Measurements from ENCODE around the gene SUSD1.
"Not testable (repeated sequence)": the region's sequence is repeated elsewhere in the genome, so short reads cannot be mapped to it uniquely, and the experiment has no call there.

Gene SUSD1

DNA sequence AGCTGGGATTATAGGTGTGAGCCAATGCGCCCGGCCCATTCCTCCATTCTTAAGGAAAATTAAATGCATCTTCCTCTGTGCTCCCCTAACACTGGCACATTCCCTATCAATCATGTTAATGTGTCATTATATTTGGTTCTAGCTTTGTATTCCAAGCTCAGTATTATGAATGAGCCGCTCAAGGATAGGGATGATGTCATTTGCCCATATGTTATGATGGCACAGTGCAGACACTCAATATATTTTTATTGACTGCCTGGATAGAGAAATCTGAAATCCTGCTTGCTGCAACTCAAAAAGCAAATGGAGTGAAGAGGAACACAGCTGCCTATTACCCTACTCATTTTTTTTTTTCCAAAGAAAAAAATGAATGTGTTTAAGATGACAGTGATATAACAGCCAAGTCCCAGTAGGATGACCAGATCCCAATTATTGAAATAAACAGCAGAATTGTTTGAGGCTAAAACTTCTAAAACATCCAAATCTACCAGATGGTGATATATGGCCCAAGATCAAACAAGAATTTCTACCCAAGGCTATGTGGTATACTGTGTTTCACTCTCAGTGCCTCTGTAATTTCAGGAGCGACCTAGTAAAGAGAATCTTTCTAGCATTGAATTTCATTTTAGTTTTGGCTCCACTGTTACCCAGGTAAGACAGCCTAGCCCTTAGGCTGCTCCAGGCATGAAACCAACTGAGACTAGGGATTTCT is 16.3 kb downstream of the SUSD1 start:
- Mint-ChIP-seq H3K27me3 (no peaks in the 10 kb centered on the region), H3K4me1 (ENCODE audit: low read depth) (peaks cover 9% of the 10 kb centered on the region), H3K9me3 (no peaks in the 10 kb centered on the region), H3K36me3 (ENCODE audit: low read depth) (no peaks in the 10 kb centered on the region), H3K4me3 (no peak overlapping the region), H3K27ac (no peak overlapping the region)

DNA sequence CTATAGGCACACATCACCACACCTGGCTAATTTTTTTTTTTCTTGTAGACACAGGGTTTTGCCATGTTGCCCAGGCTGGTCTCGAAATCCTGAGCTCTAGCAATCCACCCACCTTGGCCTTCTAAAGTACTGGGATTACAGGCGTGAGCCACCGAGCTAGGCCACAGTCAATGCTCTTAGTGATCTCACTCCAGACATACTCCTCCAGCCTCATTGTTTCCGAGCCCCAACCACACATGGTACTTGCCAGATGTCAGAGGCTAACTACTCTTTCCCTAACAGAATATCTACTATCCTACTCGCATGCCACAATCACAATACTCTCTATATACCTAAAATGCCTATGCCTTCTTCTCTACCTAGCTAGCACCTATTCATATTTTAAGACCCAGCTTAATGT is 17.1 kb downstream of the SUSD1 start:
- H3K27ac Mint-ChIP-seq: no peak overlapping the region
- H3K4me1 Mint-ChIP-seq (ENCODE audit: low read depth): peaks cover 9% of the 10 kb centered on the region
- no peak overlapping the region for H3K4me3 Mint-ChIP-seq
- no peaks in the 10 kb centered on the region for H3K36me3 Mint-ChIP-seq (ENCODE audit: low read depth)
- no peaks in the 10 kb centered on the region for H3K27me3 Mint-ChIP-seq
- H3K9me3 Mint-ChIP-seq: no peaks in the 10 kb centered on the region

GRCh38 chr9:112157087-112157486 is 18.0 kb downstream of the SUSD1 start:
- Mint-ChIP-seq H3K36me3 (ENCODE audit: low read depth) (no peaks in the 10 kb centered on the region), H3K4me3 (no peak overlapping the region), H3K4me1 (ENCODE audit: low read depth) (peaks cover 5% of the 10 kb centered on the region), H3K27me3 (no peaks in the 10 kb centered on the region), H3K27ac (no peak overlapping the region), H3K9me3 (no peaks in the 10 kb centered on the region)

DNA sequence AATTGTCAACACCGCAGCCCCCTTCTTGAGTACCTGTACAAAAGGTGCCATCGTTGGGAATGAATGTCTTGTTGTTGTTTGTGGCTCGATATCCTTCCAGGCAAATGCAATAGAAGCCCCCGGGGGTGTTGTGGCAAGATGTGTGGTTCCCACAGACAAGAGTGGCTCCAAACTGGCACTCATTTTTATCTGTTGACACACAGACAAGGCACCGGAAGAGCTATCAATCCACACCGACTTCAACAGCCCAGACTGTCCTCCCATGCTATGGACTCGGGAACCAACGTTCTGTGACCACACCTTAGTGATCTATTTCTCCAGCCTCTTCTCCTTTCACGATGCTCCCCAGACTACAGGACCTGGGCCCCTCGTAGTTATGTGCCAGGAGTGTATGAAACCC is 25.9 kb downstream of the SUSD1 start:
- no peak overlapping the region for H3K4me3 Mint-ChIP-seq
- no peaks in the 10 kb centered on the region for H3K4me1 Mint-ChIP-seq (ENCODE audit: low read depth)
- H3K36me3 Mint-ChIP-seq (ENCODE audit: low read depth): no peaks in the 10 kb centered on the region
- H3K9me3 Mint-ChIP-seq: no peaks in the 10 kb centered on the region
- H3K27ac Mint-ChIP-seq: no peak overlapping the region
- H3K27me3 Mint-ChIP-seq: no peaks in the 10 kb centered on the region

GRCh38 chr9:112145886-112146285 is 29.2 kb downstream of the SUSD1 start:
- H3K36me3 Mint-ChIP-seq (ENCODE audit: low read depth): peaks cover 9% of the 10 kb centered on the region
- H3K9me3 Mint-ChIP-seq: no peaks in the 10 kb centered on the region
- no peak overlapping the region for H3K27ac Mint-ChIP-seq
- no peak overlapping the region for H3K4me3 Mint-ChIP-seq
- H3K4me1 Mint-ChIP-seq (ENCODE audit: low read depth): no peaks in the 10 kb centered on the region
- H3K27me3 Mint-ChIP-seq: no peaks in the 10 kb centered on the region

DNA sequence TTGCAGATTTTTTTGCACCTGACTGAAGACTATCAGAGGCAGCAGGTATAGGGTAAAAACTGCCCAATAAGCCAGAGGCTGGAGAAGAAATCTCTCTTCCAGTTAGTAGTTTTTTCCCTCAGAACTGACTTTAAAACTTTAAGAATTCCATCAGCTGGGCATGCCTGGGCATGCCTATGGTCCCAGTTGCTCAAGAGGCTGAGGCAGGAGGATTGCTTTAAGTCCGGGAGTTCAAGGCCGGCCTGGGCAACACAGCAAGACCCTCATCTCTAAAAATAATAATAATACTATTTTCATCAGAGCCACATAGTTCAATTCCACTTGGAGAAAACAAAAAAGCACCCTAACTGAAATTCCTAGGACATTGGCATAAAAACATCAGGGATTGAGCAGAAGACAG is 30.3 kb downstream of the SUSD1 start:
- Mint-ChIP-seq H3K27me3 (no peaks in the 10 kb centered on the region), H3K36me3 (ENCODE audit: low read depth) (peaks cover 9% of the 10 kb centered on the region), H3K27ac (no peak overlapping the region), H3K4me3 (no peak overlapping the region), H3K4me1 (ENCODE audit: low read depth) (no peaks in the 10 kb centered on the region), H3K9me3 (no peaks in the 10 kb centered on the region)

GRCh38 chr9:112142420-112142819 is 32.7 kb downstream of the SUSD1 start:
- Mint-ChIP-seq H3K9me3 (no peaks in the 10 kb centered on the region), H3K27ac (no peak overlapping the region), H3K27me3 (no peaks in the 10 kb centered on the region), H3K4me1 (ENCODE audit: low read depth) (no peaks in the 10 kb centered on the region), H3K36me3 (ENCODE audit: low read depth) (peaks cover 9% of the 10 kb centered on the region), H3K4me3 (no peak overlapping the region)

DNA sequence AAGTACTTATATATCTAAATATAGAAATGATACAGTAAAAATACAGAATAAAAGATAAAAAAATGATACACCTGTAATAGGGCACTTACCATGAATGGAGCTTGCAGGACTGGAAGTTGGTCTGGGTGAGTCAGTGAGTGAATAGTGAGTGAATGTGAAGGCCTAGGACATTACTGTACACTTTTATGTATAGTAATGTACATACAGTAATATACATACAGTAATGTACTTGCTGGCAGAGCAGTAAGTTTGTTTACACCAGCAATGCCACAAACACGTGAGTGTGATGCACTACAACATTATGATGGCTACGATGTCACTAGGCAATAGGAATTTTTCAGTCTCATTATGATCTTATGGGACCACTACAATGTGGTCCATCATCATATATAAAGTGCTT is 34.2 kb downstream of the SUSD1 start:
- Mint-ChIP-seq H3K36me3 (ENCODE audit: low read depth) (peaks cover 9% of the 10 kb centered on the region), H3K4me1 (ENCODE audit: low read depth) (no peaks in the 10 kb centered on the region), H3K27ac (no peak overlapping the region), H3K4me3 (no peak overlapping the region), H3K9me3 (no peaks in the 10 kb centered on the region), H3K27me3 (no peaks in the 10 kb centered on the region)

GRCh38 chr9:112137066-112137465 is 38.0 kb downstream of the SUSD1 start:
- H3K4me1 Mint-ChIP-seq (ENCODE audit: low read depth): peaks cover 9% of the 10 kb centered on the region
- H3K27ac Mint-ChIP-seq: no peak overlapping the region
- peaks cover 17% of the 10 kb centered on the region for H3K36me3 Mint-ChIP-seq (ENCODE audit: low read depth)
- H3K9me3 Mint-ChIP-seq: peaks cover 5% of the 10 kb centered on the region
- H3K4me3 Mint-ChIP-seq: no peak overlapping the region
- H3K27me3 Mint-ChIP-seq: no peaks in the 10 kb centered on the region

DNA sequence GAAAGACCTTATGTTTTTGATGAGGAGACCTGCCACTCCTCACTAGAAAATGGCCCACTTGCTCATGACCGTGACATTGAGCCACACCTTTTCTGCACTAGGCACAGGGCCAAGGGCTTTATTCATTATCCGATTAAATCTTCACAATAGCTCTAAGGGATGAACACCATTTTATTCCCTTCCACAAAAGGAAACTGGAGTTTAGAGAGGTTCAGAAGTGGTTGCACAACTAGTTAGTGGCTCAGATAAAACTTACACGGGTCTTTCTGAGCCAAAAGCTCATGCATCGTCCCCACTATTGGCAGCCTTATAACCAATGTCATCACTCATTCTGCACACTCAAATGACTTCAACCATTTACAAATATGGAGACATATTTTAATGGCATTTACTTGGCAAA is 39.4 kb downstream of the SUSD1 start:
- Mint-ChIP-seq H3K27ac (no peak overlapping the region), H3K36me3 (ENCODE audit: low read depth) (peaks cover 17% of the 10 kb centered on the region), H3K4me3 (no peak overlapping the region), H3K27me3 (no peaks in the 10 kb centered on the region), H3K9me3 (peaks cover 5% of the 10 kb centered on the region), H3K4me1 (ENCODE audit: low read depth) (peaks cover 9% of the 10 kb centered on the region)

DNA sequence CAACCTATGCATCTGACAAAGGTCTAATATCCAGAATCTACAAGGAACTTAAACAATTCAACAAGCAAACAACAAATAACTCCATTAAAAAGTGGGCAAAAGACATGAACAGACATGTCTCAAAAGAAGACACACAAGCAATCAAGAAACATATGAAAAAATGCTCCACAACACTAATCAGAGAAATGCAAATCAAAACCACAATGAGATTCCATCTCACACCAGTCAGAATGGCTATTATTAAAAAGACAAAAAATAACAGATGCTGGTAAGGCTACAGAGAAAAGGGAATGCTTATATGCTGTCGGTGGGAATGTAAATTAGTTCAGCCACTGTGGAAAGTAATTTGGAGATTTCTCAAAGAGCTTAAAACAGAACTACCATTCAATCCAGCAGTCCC is 41.3 kb downstream of the SUSD1 start:
- H3K27me3 Mint-ChIP-seq; H3K27ac Mint-ChIP-seq; H3K9me3 Mint-ChIP-seq; H3K4me3 Mint-ChIP-seq; H3K4me1 Mint-ChIP-seq (ENCODE audit: low read depth): not testable (repeated sequence)
- peaks cover 18% of the 10 kb centered on the region for H3K36me3 Mint-ChIP-seq (ENCODE audit: low read depth)

- H3K27me3 Mint-ChIP-seq: no peaks in the 10 kb centered on the region
- peaks cover 22% of the 10 kb centered on the region for H3K36me3 Mint-ChIP-seq (ENCODE audit: low read depth)
- no peak overlapping the region for H3K27ac Mint-ChIP-seq
- peaks cover 9% of the 10 kb centered on the region for H3K4me1 Mint-ChIP-seq (ENCODE audit: low read depth)
- no peak overlapping the region for H3K4me3 Mint-ChIP-seq
- H3K9me3 Mint-ChIP-seq: peaks cover 5% of the 10 kb centered on the region
These were observed 42.7 kb downstream of the SUSD1 start for GRCh38 chr9:112132356-112132755.

DNA sequence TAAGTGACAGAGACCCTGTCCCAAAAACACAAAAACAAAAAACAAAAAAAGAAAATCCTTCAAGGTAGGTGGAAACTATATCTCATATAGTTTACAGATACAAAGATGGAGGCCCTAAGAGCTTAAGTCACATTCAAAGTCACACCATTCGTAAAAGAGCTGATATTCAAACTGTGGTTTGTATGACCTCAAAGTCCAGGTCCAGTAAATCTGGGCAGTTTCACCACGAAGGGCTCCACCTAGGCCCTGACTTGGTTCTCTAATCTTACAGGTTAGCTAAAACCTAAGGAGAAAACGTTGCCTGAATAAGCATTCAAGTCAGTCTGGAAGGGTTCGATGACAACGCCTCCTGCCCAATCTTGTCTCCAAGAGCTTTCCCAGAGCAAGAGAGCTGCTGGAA is 44.1 kb downstream of the SUSD1 start:
- Mint-ChIP-seq H3K4me3 (no peak overlapping the region), H3K4me1 (ENCODE audit: low read depth) (peaks cover 9% of the 10 kb centered on the region), H3K36me3 (ENCODE audit: low read depth) (peaks cover 22% of the 10 kb centered on the region), H3K27me3 (no peaks in the 10 kb centered on the region), H3K9me3 (peaks cover 5% of the 10 kb centered on the region), H3K27ac (no peak overlapping the region)

GRCh38 chr9:112130347-112130746 is 44.8 kb downstream of the SUSD1 start:
- peaks cover 9% of the 10 kb centered on the region for H3K4me1 Mint-ChIP-seq (ENCODE audit: low read depth)
- peaks cover 22% of the 10 kb centered on the region for H3K36me3 Mint-ChIP-seq (ENCODE audit: low read depth)
- no peak overlapping the region for H3K4me3 Mint-ChIP-seq
- H3K9me3 Mint-ChIP-seq: peaks cover 5% of the 10 kb centered on the region
- H3K27ac Mint-ChIP-seq: no peak overlapping the region
- H3K27me3 Mint-ChIP-seq: no peaks in the 10 kb centered on the region

DNA sequence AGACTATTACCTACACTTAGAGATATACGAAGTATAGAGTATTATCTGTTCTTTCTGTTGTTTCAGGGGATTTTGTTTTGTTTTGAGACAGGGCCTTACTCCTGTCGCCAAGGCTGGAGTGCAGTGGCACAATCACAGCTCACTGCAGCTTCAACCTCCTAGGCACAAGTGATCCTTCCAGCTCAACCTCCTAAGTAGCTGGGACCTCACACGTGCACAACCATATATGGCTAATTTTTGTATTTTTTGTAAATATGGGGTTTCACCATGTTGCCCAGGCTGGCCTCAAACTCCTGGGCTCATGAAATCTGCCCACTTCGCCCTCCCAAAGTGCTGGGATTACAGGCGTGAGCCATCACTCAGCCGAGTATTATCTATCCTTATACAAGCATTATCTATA is 45.9 kb downstream of the SUSD1 start:
- H3K27me3 Mint-ChIP-seq: no peaks in the 10 kb centered on the region

DNA sequence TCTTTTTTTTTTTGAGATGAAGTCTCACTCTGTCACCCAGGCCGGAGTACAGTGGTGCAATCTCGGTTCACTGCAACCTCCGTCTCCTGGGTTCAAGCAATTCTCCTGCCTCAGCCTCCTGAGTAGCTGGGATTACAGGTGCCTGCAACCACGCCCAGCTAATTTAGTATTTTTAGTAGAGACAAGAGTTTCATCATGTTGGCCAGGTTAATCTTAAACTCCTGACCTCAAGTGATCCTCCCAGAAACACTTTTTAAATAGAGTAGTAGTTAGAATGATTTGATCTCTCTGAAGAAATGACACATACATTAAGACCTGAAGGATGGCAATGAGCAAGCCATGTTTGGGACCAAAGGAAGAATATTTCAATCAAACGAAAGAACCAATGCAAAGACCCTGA is 46.7 kb downstream of the SUSD1 start:
- H3K36me3 Mint-ChIP-seq (ENCODE audit: low read depth): peaks cover 14% of the 10 kb centered on the region
- not testable (repeated sequence) for H3K4me1 Mint-ChIP-seq (ENCODE audit: low read depth); H3K4me3 Mint-ChIP-seq; H3K27ac Mint-ChIP-seq; H3K27me3 Mint-ChIP-seq; H3K9me3 Mint-ChIP-seq

More for the DNA sequence above, 45.9 kb downstream of the SUSD1 start:
- Mint-ChIP-seq H3K27ac (no peak overlapping the region), H3K4me1 (ENCODE audit: low read depth) (peaks cover 8% of the 10 kb centered on the region), H3K4me3 (no peak overlapping the region), H3K9me3 (peaks cover 5% of the 10 kb centered on the region), H3K36me3 (ENCODE audit: low read depth) (peaks cover 20% of the 10 kb centered on the region)
